ENCODE data around the gene OR2M5. TPM values are rescaled to one million over a fixed set of nuclear protein-coding genes. Genes with fewer than 3 reads are reported as not detected.

OR2M5 gene
- total RNA-seq, 1 donor from 2014 or later: not detected

- Mint-ChIP-seq H3K36me3 (ENCODE audit: low read depth) (no peaks in the 10 kb centered on the region), H3K4me3 (ENCODE audit: unreplicated experiment) (no peak overlapping the region), H3K9me3 (ENCODE audit: low read depth) (peaks cover 38% of the 10 kb centered on the region), H3K4me1 (ENCODE audit: low read depth) (no peaks in the 10 kb centered on the region), H3K27ac (ENCODE audit: unreplicated experiment) (no peak overlapping the region), H3K27me3 (ENCODE audit: low read depth) (no peaks in the 10 kb centered on the region)
- no peak for DNase-seq (ENCODE audit: low spot score)
- no peak for TF ChIP-seq CTCF (IDR thresholded peaks at IDR 0.05)
Observed at GRCh38 chr1:248155927-248156326, 11.0 kb downstream of the OR2M5 start.

GRCh38 chr1:248158758-248159157, 13.8 kb downstream of the OR2M5 start:
- Mint-ChIP-seq H3K36me3 (ENCODE audit: low read depth) (no peaks in the 10 kb centered on the region), H3K4me3 (ENCODE audit: unreplicated experiment) (no peak overlapping the region), H3K9me3 (ENCODE audit: low read depth) (peaks cover 25% of the 10 kb centered on the region), H3K27ac (ENCODE audit: unreplicated experiment) (no peak overlapping the region), H3K27me3 (ENCODE audit: low read depth) (no peaks in the 10 kb centered on the region), H3K4me1 (ENCODE audit: low read depth) (no peaks in the 10 kb centered on the region)
- no peak for DNase-seq (ENCODE audit: low spot score)
- no peak for TF ChIP-seq CTCF (IDR thresholded peaks at IDR 0.05)

- Mint-ChIP-seq H3K27ac (ENCODE audit: unreplicated experiment) (no peak overlapping the region), H3K9me3 (ENCODE audit: low read depth) (peaks cover 26% of the 10 kb centered on the region), H3K36me3 (ENCODE audit: low read depth) (no peaks in the 10 kb centered on the region), H3K4me3 (ENCODE audit: unreplicated experiment) (no peak overlapping the region), H3K27me3 (ENCODE audit: low read depth) (no peaks in the 10 kb centered on the region), H3K4me1 (ENCODE audit: low read depth) (no peaks in the 10 kb centered on the region)
- no peak for TF ChIP-seq CTCF (IDR thresholded peaks at IDR 0.05)
- DNase-seq (ENCODE audit: low spot score): no peak
Observed at GRCh38 chr1:248164031-248164430, 19.1 kb downstream of the OR2M5 start.

GRCh38 chr1:248165186-248165585, 20.2 kb downstream of the OR2M5 start:
- no peaks in the 10 kb centered on the region for H3K4me1 Mint-ChIP-seq (ENCODE audit: low read depth)

GRCh38 chr1:248174521-248174920, 29.6 kb downstream of the OR2M5 start, which contains the start of gene OR2M2:
Gene OR2M2, plus strand, starts transcription at chr1:248174821. Its CDS starts 5,165 bp downstream, at chr1:248179986.
- H3K27ac Mint-ChIP-seq (ENCODE audit: unreplicated experiment): no peak within 1 kb of the TSS
- no peaks in the 10 kb centered on the region for H3K36me3 Mint-ChIP-seq (ENCODE audit: low read depth)
- peaks cover 39% of the 10 kb centered on the region for H3K9me3 Mint-ChIP-seq (ENCODE audit: low read depth)
- no peak for TF ChIP-seq CTCF (IDR thresholded peaks at IDR 0.05)
- H3K27me3 Mint-ChIP-seq (ENCODE audit: low read depth): no peaks in the 10 kb centered on the region
- H3K4me1 Mint-ChIP-seq (ENCODE audit: low read depth): no peaks in the 10 kb centered on the region
- DNase-seq (ENCODE audit: low spot score): no peak
- no peak within 1 kb of the TSS for H3K4me3 Mint-ChIP-seq (ENCODE audit: unreplicated experiment)

More at GRCh38 chr1:248165186-248165585, 20.2 kb downstream of the OR2M5 start:
- Mint-ChIP-seq H3K36me3 (ENCODE audit: low read depth) (no peaks in the 10 kb centered on the region), H3K27me3 (ENCODE audit: low read depth) (no peaks in the 10 kb centered on the region), H3K27ac (ENCODE audit: unreplicated experiment) (no peak overlapping the region), H3K9me3 (ENCODE audit: low read depth) (peaks cover 18% of the 10 kb centered on the region), H3K4me3 (ENCODE audit: unreplicated experiment) (no peak overlapping the region)
- no peak for TF ChIP-seq CTCF (IDR thresholded peaks at IDR 0.05)
- no peak for DNase-seq (ENCODE audit: low spot score)
